Motor neuron (in vitro differentiated cells): Measurements from ENCODE around the gene WNT2B. TPM values are rescaled to one million over a fixed set of nuclear protein-coding genes. Genes with fewer than 3 reads are reported as not detected.
"Not testable (repeated sequence)": the region's sequence is repeated elsewhere in the genome, so short reads cannot be mapped to it uniquely, and the experiment has no call there.

Experiments
- ATAC-seq, 8 experiments: fragments of 200-7000 bp; cut with Tn5 transposase; replicated peaks in 6 of 8; 2 replicates each; pipeline ENCODE4 v1.8.0; 2021; ENCODE audit warnings: mild to moderate bottlenecking in 8 of 8, moderate library complexity in 8 of 8
- H3K27ac ChIP-seq, 2 donors: fragments of 250-450 bp; sonication (Bioruptor Pico); 2 replicates each; pipeline ENCODE4 v1.9.0; 2021; ENCODE audit warnings: antibody characterized with exemption in 2 of 2, mild to moderate bottlenecking in 2 of 2, moderate library complexity in 1 of 2
- H3K4me1 ChIP-seq, 2 donors: fragments of 250-450 bp; sonication (Bioruptor Pico); replicated peaks in 1 of 2; 2 replicates each; pipeline ENCODE4 v1.6.1; 2021; ENCODE audit warnings: antibody characterized with exemption in 2 of 2, mild to moderate bottlenecking in 2 of 2, moderate library complexity in 1 of 2
- H3K4me3 ChIP-seq, 5 donors: fragments of 250-450 bp; sonication (Bioruptor Pico); 2 replicates each; pipeline ENCODE4 v1.9.0; 2021; ENCODE audit warnings: antibody characterized with exemption in 5 of 5, mild to moderate bottlenecking in 5 of 5, moderate library complexity in 4 of 5
- WGBS, 10 experiments: fragments of 450-650 bp; shearing (Covaris generic); methylation state at CpG; one replicate each; pipeline ENCODE4 v1.0.0; 2022; 5-methylcytosine and 5-hydroxymethylcytosine counted together
- in situ Hi-C, 9 experiments: fragments of 400-800 bp; cut with MboI; loops; one replicate each; pipeline ENCODE4 v1.15.0; 2021; ENCODE audit warnings: low sequenced_read_pairs in 9 of 9, low pct_unique_long_range_greater_than_20kb in 2 of 9; ENCODE audit not compliant: unreplicated experiment in 9 of 9
- total RNA-seq, 8 experiments: library from RNA; unstranded; fragments of 300-600 nt; gene quantifications; 2 replicates each; pipeline versions ENCODE4 v1.2.3 to v1.2.4, GENCODE V29; 2022

The WNT2B gene
- total RNA-seq, result 1 to 10 TPM; 2.3 to 4.3 (median 3.5) TPM

- 0% methylated on average over 1 to 4 of the region's 69 CpGs; no CpG with 5 or more reads in 7 of the 10 experiments for WGBS, 10 experiments
- in situ Hi-C loops, result loop anchor here in 1 of 9 experiments (25.0 kb wide), 1 partner anchor 104 kb away; the partner anchor contains the start of genes CAPZA1 and ST7L
- Histone ChIP-seq H3K27ac (no peak within 1 kb of the TSS), H3K4me1 (no peaks in the 10 kb centered on the region), H3K4me3 (peak within 1 kb of the TSS; percentile 33 to 44 (median 40))
- peak; percentile 31 to 89 (median 84) for ATAC-seq
These were observed at the start of gene WNT2B for GRCh38 chr1:112508278-112509004. WNT2B (plus strand) TSS chr1:112508965; CDS start chr1:112509263, 298 bp downstream.

DNA sequence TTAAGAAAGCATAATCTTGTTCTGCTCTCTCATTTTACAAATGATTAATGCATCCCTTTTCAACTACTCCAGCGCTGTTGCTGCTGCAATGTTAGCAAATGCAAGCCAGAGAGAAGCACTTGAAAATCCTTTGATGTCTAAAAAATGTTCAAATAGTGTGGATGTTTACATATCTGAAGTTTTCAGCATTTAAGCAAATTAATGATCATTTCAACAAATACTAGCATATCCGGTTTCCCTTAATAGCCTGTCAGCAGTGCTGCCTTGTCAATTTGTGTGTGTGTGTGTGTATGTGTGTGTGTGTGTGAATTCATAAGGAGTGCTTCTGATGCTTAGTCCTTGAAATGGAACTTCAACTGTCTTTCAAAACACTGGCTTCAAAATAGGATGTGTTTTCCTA lies 48.1 kb upstream of the WNT2B start:
- in situ Hi-C loops, result loop anchor here in 1 of 9 experiments (10.0 kb wide), 1 partner anchor 66 kb away; the partner anchor contains the start of gene CTTNBP2NL
- no peak overlapping the region for H3K4me3 ChIP-seq
- H3K27ac ChIP-seq, result no peak overlapping the region
- H3K4me1 ChIP-seq, result peaks cover 0 to 3% of the 10 kb centered on the region in 2 donors
- ATAC-seq, result peak in 3 of 8 experiments; percentile 36 to 89 (median 52)
- 0 to 89% (median 76%) methylated on average over 1 to 2 of the region's 2 CpGs; no CpG with 5 or more reads in 1 of the 10 experiments for WGBS, 10 experiments

- in situ Hi-C loops, result loop anchor here in 1 of 9 experiments (10.0 kb wide), 1 partner anchor 67 kb away; the partner anchor contains the start of gene CTTNBP2NL
- Histone ChIP-seq H3K4me1 (peaks cover 0 to 7% of the 10 kb centered on the region in 2 donors), H3K4me3 (no peak overlapping the region), H3K27ac (no peak overlapping the region)
- ATAC-seq, result no peak
- 17 to 74% (median 67%) methylated on average over 1 to 3 of the region's 3 CpGs; no CpG with 5 or more reads in 3 of the 10 experiments for WGBS, 10 experiments
These were observed 47.4 kb upstream of the WNT2B start for GRCh38 chr1:112461200-112461871.

GRCh38 chr1:112462953-112463279 lies 45.8 kb upstream of the WNT2B start:
- 0 to 86% (median 66%) methylated on average over 1 of the region's 1 CpG; no CpG with 5 or more reads in 4 of the 10 experiments for WGBS, 10 experiments
- ATAC-seq, result no peak
- Histone ChIP-seq H3K4me1 (peaks cover 0 to 7% of the 10 kb centered on the region in 2 donors), H3K27ac (no peak overlapping the region), H3K4me3 (no peak overlapping the region)
- in situ Hi-C loops, result loop anchor here in 1 of 9 experiments (10.0 kb wide), 1 partner anchor 68 kb away; the partner anchor contains the start of gene CTTNBP2NL

DNA sequence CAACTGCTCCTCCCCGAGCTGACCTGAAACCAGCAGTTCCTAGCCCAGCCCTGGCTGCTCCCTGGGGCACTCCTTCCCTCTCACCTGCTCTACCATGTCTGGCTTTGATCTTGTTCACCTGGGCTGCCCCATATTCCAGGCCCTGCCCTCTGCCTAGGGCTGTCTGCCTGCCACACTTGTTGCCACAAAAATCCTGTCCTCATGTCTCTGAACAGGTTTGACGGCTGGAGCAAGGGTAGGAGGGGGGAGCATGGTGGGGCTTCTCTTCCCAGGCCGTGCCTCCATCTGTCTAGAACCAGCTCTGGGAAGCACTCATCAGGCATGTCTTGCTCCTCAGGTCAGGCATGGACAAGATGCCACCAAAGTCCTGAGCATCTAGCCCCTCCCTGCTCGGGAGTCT lies 44.3 kb upstream of the WNT2B start:
- Histone ChIP-seq H3K27ac (no peak overlapping the region), H3K4me3 (no peak overlapping the region), H3K4me1 (peaks cover 0 to 7% of the 10 kb centered on the region in 2 donors)
- in situ Hi-C loops, result loop anchor here in 1 of 9 experiments (10.0 kb wide), 1 partner anchor 70 kb away; the partner anchor contains the start of gene CTTNBP2NL
- WGBS, 10 experiments, result 63 to 100% (median 93%) methylated on average over 1 to 4 of the region's 4 CpGs; no CpG with 5 or more reads in 5 of the 10 experiments
- ATAC-seq, result no peak

DNA sequence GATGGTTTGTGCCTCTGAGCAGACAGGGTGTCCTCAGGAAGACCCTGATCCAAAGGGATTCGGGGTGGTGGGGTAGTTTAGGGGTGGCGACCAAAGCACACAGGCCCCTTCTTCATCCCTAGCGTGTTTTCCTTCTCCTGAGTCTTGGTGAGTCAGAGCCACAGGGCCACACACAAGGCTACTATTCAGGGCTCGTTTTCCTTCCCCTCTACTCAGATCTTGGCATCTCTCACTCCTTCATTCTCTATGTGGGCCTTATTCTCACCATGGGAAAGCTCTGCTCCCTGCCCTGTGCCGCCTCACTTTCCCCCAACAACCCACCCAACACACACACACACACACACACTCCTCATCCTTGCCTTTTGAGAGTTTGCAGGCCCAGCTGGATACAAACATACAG lies 43.6 kb upstream of the WNT2B start:
- H3K4me3 ChIP-seq, result no peak overlapping the region

DNA sequence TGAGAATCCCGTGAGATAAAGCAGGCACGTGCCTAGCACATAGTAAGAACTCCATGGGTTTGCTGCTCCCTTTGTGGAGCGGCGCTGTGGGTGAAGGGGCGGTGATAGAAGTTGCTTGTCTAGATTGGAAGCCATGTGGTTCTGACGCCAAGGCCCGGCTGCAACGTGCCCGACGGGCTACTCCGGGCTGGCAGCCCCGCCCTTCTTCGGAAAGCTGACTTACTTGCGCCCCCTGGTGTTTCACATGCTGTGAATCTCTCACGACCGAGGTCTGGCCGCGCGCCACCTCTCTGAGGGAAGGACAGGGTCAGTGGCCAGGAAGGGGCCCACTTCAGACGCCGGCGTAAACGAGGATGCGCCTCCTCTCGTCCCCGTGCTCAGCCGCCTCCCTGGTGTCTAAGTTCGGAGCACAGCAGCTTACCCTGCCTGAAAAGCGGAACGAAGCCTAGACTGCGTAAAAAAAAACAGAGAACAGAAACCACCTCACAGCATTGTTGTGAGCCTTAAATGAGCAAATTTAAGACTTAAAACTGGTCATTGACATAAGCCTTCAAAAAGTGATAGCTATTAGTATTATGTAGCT lies 42.6 kb upstream of the WNT2B start:
- Histone ChIP-seq H3K4me3 (peak overlapping the region; percentile 8 to 21 (median 12)), H3K27ac (no peak overlapping the region), H3K4me1 (peaks cover 0 to 7% of the 10 kb centered on the region in 2 donors)
- 0 to 50% (median 9%) methylated on average over 2 to 21 of the region's 31 CpGs; no CpG with 5 or more reads in 2 of the 10 experiments for WGBS, 10 experiments
- in situ Hi-C loops, result loop anchor here in 1 of 9 experiments (10.0 kb wide), 1 partner anchor 71 kb away; the partner anchor contains the start of gene CTTNBP2NL
- ATAC-seq, result peak; percentile 85 to 98 (median 98)

More for the DNA sequence above, 43.6 kb upstream of the WNT2B start:
- Histone ChIP-seq H3K27ac (no peak overlapping the region), H3K4me1 (peaks cover 0 to 7% of the 10 kb centered on the region in 2 donors)
- in situ Hi-C loops, result loop anchor here in 1 of 9 experiments (10.0 kb wide), 1 partner anchor 70 kb away; the partner anchor contains the start of gene CTTNBP2NL
- ATAC-seq, result no peak
- WGBS, 10 experiments, result 75 to 93% (median 84%) methylated on average over 1 to 5 of the region's 5 CpGs; no CpG with 5 or more reads in 6 of the 10 experiments

DNA sequence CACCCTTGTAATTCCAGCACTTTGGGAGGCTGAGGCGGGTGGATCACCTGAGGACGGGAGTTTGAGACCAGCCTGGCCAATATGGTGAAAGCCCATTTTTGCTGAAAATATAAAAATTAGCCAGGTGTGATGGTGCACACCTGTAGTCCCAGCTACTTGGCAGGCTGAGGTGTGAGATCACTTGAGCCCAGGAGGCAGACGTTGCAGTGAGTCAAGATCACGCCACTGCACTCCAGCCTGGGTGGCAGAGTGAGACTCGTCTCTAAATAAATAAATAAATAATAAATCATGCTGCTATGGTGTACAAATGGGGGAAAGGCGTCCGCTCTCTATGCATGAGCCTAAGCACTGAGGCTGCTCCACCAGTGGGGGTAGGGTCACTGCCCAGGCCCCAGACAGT lies 38.4 kb upstream of the WNT2B start:
- in situ Hi-C loops, H3K4me3 ChIP-seq, H3K27ac ChIP-seq, ATAC-seq, H3K4me1 ChIP-seq: not testable (repeated sequence)
- 71 to 100% (median 86%) methylated on average over 1 to 7 of the region's 7 CpGs; no CpG with 5 or more reads in 3 of the 10 experiments for WGBS, 10 experiments

DNA sequence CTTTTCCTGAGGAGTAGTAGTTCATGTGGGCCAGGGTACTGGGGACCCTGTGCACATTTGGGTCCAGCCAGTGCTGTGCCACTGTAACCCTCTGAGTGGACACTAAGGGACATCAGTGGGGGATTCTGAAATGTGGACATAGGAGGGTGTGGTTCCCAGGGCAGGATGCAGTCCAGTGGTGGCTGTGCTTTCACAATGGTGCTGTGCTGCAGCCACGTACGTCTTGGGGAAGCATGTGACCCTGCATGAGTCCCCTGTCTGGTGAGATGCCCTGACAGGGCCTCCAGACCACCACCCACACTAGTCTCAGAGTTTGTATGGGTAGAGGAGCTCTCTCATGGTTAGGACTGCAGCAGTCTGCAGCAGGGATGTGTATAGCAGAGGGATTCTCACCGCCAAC lies 37.8 kb upstream of the WNT2B start:
- Histone ChIP-seq H3K4me1 (peaks cover 0 to under 1% of the 10 kb centered on the region in 2 donors), H3K27ac (no peak overlapping the region), H3K4me3 (no peak overlapping the region)
- WGBS, 10 experiments, result 83 to 100% (median 100%) methylated on average over 1 to 3 of the region's 3 CpGs; no CpG with 5 or more reads in 5 of the 10 experiments
- no peak for ATAC-seq
- in situ Hi-C loops, result no loop called here

- no peaks in the 10 kb centered on the region for H3K4me1 ChIP-seq
- in situ Hi-C loops, result no loop called here
- WGBS, 10 experiments, result 83 to 100% (median 95%) methylated on average over 1 of the region's 1 CpG; no CpG with 5 or more reads in 1 of the 10 experiments
- no peak overlapping the region for H3K27ac ChIP-seq
- ATAC-seq, result no peak
- no peak overlapping the region for H3K4me3 ChIP-seq
These were observed 36.6 kb upstream of the WNT2B start for GRCh38 chr1:112472142-112472541.

- ATAC-seq, result no peak
- Histone ChIP-seq H3K27ac (no peak overlapping the region), H3K4me1 (no peaks in the 10 kb centered on the region), H3K4me3 (no peak overlapping the region)
- in situ Hi-C loops, result no loop called here
These were observed 31.2 kb upstream of the WNT2B start for GRCh38 chr1:112477550-112477949.

DNA sequence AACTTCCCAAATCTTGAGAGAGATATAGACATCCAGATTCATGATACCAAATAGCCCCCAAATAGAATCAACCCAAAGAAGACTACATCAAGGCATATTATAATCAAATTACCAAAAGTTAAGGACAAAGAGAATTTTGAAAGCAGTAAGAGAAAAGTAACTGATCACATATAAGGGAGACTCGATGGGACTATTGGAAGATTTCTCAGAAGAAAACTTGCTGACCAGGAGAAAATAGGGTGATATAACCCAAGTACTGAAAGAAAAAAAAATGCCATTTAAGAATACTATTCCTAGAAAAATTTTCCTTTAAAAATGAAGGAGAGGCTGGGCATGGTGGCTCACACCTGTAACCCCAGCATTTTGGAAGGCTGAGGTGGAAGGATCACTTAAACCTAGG lies 30.5 kb upstream of the WNT2B start:
- no peak overlapping the region for H3K27ac ChIP-seq
- 20 to 100% (median 86%) methylated on average over 1 of the region's 1 CpG; no CpG with 5 or more reads in 1 of the 10 experiments for WGBS, 10 experiments
- in situ Hi-C loops, result no loop called here
- no peaks in the 10 kb centered on the region for H3K4me1 ChIP-seq
- no peak for ATAC-seq
- H3K4me3 ChIP-seq, result no peak overlapping the region
